Measurements from ENCODE around the gene NEUROD1.
"Not testable (repeated sequence)": the region's sequence is repeated elsewhere in the genome, so short reads cannot be mapped to it uniquely, and the experiment has no call there.

The NEUROD1 gene

GRCh38 chr2:181680055-181680936, at the start of gene NEUROD1:
NEUROD1 (minus strand) TSS chr2:181680517; CDS start chr2:181678860, 1,657 bp downstream.
- DNase-seq (ENCODE audit: low spot score): no peak

GRCh38 chr2:181725476-181725875, 45.2 kb upstream of the NEUROD1 start:
- DNase-seq (ENCODE audit: low spot score): no peak

- DNase-seq (ENCODE audit: low spot score): no peak
Measured at GRCh38 chr2:181724662-181725061, 44.3 kb upstream of the NEUROD1 start.

GRCh38 chr2:181723731-181724130, 43.4 kb upstream of the NEUROD1 start:
- no peak for DNase-seq (ENCODE audit: low spot score)

- peak; percentile 38 for DNase-seq (ENCODE audit: low spot score)
Measured at GRCh38 chr2:181715033-181715630, 34.8 kb upstream of the NEUROD1 start.

- not testable (repeated sequence) for DNase-seq (ENCODE audit: low spot score)
Measured at GRCh38 chr2:181711051-181711450, 30.7 kb upstream of the NEUROD1 start.

- DNase-seq (ENCODE audit: low spot score): not testable (repeated sequence)
Measured at GRCh38 chr2:181702519-181702918, 22.2 kb upstream of the NEUROD1 start.

- no peak for DNase-seq (ENCODE audit: low spot score)
Measured at GRCh38 chr2:181698223-181698622, 17.9 kb upstream of the NEUROD1 start.

GRCh38 chr2:181697571-181697970, 17.3 kb upstream of the NEUROD1 start:
- DNase-seq (ENCODE audit: low spot score): no peak

- DNase-seq (ENCODE audit: low spot score): no peak
Measured at GRCh38 chr2:181697126-181697525, 16.8 kb upstream of the NEUROD1 start.

GRCh38 chr2:181694271-181694670, 14.0 kb upstream of the NEUROD1 start:
- no peak for DNase-seq (ENCODE audit: low spot score)

GRCh38 chr2:181690860-181691259, 10.5 kb upstream of the NEUROD1 start:
- no peak for DNase-seq (ENCODE audit: low spot score)

GRCh38 chr2:181686576-181687185, 6.4 kb upstream of the NEUROD1 start:
- DNase-seq (ENCODE audit: low spot score): no peak

GRCh38 chr2:181685150-181685688, 4.9 kb upstream of the NEUROD1 start:
- no peak for DNase-seq (ENCODE audit: low spot score)

GRCh38 chr2:181684454-181685149, 4.3 kb upstream of the NEUROD1 start:
- no peak for DNase-seq (ENCODE audit: low spot score)

GRCh38 chr2:181683518-181684453, 3.5 kb upstream of the NEUROD1 start:
- DNase-seq (ENCODE audit: low spot score): peak; percentile 52

GRCh38 chr2:181682795-181683517, 2.6 kb upstream of the NEUROD1 start:
- no peak for DNase-seq (ENCODE audit: low spot score)

- no peak for DNase-seq (ENCODE audit: low spot score)
Measured at GRCh38 chr2:181682026-181682789, 1.9 kb upstream of the NEUROD1 start.
